Upper lobe of left lung (tissue), 6 donors: ENCODE data around the gene MARK3. TPM values are rescaled to one million over a fixed set of nuclear protein-coding genes. Genes with fewer than 3 reads are reported as not detected.

ENCODE experiments used
- ATAC-seq, 2 donors: fragments of 200-7000 bp; cut with Tn5 transposase; one replicate each; pipeline ENCODE4 v1.9.1; 2022; ENCODE audit warnings: mild to moderate bottlenecking in 2 of 2, moderate library complexity in 2 of 2; ENCODE audit not compliant: low FRiP score in 2 of 2
- DNase-seq, 2 donors: peaks; one replicate each; pipeline ENCODE4 v3.0.0-alpha.2; 2019 to 2020
- H3K27ac ChIP-seq, 4 donors: fragments of 200-600 bp; sonication (generic); one replicate each; pipeline ENCODE4 v1.5.1; 2016 to 2019
- H3K27me3 ChIP-seq, 4 donors: fragments of 200-600 bp; sonication (generic); one replicate each; pipeline ENCODE4 v1.5.1; 2017 to 2019
- H3K36me3 ChIP-seq, 4 donors: fragments of 200-600 bp; sonication (generic); one replicate each; pipeline ENCODE4 v1.5.1; 2016 to 2019
- H3K4me1 ChIP-seq, 4 donors: fragments of 200-600 bp; sonication (generic); one replicate each; pipeline ENCODE4 v1.5.1; 2018 to 2019
- H3K4me3 ChIP-seq, 4 donors: fragments of 200-600 bp; sonication (generic); one replicate each; pipeline ENCODE4 v1.5.1; 2017 to 2019; ENCODE audit warnings: mild to moderate bottlenecking in 2 of 4, moderate library complexity in 1 of 4
- H3K9me3 ChIP-seq, 4 donors: fragments of 200-600 bp; sonication (generic); one replicate each; pipeline ENCODE4 v1.5.1; 2018 to 2019
- EP300 ChIP-seq, 4 donors: sonication (generic); formaldehyde crosslinking; IDR thresholded peaks; one replicate each; pipeline ENCODE4 v1.5.1; 2017; ENCODE audit warnings: antibody characterized with exemption in 4 of 4, control low read depth in 2 of 4
- POLR2A ChIP-seq, 4 donors: fragments of 450-650 bp; IDR thresholded peaks; one replicate each; pipeline ENCODE4 v1.5.1; 2016 to 2017; ENCODE audit warnings: antibody characterized with exemption in 4 of 4, mild to moderate bottlenecking in 2 of 4
- POLR2AphosphoS5 ChIP-seq, 2 donors: sonication (generic); formaldehyde crosslinking; IDR thresholded peaks; one replicate each; pipeline ENCODE4 v1.5.1; 2017; ENCODE audit warnings: antibody characterized with exemption in 2 of 2
- WGBS, 2 donors: methylation state at CpG; one replicate each; pipeline ENCODE4 v1.1.5; 2017 to 2018; 5-methylcytosine and 5-hydroxymethylcytosine counted together
- total RNA-seq, 6 donors: library from RNA; depleted of rRNA in 4 of 6; stranded (reverse); fragments of >200 nt in 4 of 6; gene quantifications; one replicate each; pipeline versions ENCODE4 v1.1.0 to v1.2.1, GENCODE V29; 2016 to 2021
- TF ChIP-seq, protein P1 (sequence below), 6 experiments: fragments of 450-650 bp in 4 of 6; fragments of 200-600 bp in 2 of 6; sonication (generic) in 2 of 6; IDR thresholded peaks; one replicate each; pipeline ENCODE4 v1.5.1; 2016 to 2019; ENCODE audit warnings: antibody characterized with exemption in 6 of 6
- donor health status: DM: no; HTN: no; CAD: no; lungs with moderate emphysema.
- donor health status: DM: no; HTN: yes; CAD: no; lungs with severe emphysema.

MARK3 gene
- total RNA-seq, 6 donors from 2014 or later: 84.5 to 190 (median 132) TPM

DNA sequence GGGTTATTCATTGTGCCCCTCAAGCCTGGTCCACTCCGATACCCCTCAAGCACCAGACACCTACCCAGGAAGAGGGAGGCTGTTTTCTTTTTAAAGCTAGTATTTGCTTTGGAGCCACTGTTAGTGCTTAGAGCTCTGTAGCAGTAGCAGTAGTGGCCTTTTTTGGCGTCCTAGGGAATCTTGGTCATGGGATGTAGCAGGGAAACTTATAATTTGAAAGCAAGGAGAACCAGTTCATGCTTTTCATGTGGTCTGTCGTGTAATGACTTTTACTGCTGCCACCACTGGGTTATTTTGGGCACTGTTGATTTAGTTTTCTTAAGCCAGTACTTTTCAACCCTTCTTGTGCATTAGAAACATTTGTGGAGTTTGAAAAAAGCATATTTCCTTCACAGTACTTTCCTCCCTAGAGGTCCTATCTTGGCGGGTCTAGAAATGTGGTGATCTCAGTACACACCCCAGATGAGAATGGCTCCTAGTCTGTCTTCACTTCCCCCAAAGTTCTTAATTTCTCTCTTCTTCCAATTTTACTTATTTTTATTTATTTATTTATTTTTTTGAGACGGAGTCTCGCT is 49.7 kb downstream of the MARK3 start:
- Histone ChIP-seq H3K4me3 (no peak overlapping the region), H3K27ac (no peak overlapping the region), H3K27me3 (no peaks in the 10 kb centered on the region), H3K9me3 (no peaks in the 10 kb centered on the region), H3K36me3 (peaks cover 0 to 17% (median 3%) of the 10 kb centered on the region in 4 donors), H3K4me1 (peaks cover 0 to 6% (median 0%) of the 10 kb centered on the region in 4 donors)
- ATAC-seq (peak in 1 of 2 donors; percentile 72), DNase-seq (no peak)
- TF ChIP-seq, protein P1, sequence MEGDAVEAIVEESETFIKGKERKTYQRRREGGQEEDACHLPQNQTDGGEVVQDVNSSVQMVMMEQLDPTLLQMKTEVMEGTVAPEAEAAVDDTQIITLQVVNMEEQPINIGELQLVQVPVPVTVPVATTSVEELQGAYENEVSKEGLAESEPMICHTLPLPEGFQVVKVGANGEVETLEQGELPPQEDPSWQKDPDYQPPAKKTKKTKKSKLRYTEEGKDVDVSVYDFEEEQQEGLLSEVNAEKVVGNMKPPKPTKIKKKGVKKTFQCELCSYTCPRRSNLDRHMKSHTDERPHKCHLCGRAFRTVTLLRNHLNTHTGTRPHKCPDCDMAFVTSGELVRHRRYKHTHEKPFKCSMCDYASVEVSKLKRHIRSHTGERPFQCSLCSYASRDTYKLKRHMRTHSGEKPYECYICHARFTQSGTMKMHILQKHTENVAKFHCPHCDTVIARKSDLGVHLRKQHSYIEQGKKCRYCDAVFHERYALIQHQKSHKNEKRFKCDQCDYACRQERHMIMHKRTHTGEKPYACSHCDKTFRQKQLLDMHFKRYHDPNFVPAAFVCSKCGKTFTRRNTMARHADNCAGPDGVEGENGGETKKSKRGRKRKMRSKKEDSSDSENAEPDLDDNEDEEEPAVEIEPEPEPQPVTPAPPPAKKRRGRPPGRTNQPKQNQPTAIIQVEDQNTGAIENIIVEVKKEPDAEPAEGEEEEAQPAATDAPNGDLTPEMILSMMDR (IDR thresholded peaks at IDR 0.05): no peak
- TF ChIP-seq POLR2A (IDR thresholded peaks at IDR 0.05): no peak
- WGBS, 2 donors: 81 to 86% methylated on average over 6 of the region's 6 CpGs

DNA sequence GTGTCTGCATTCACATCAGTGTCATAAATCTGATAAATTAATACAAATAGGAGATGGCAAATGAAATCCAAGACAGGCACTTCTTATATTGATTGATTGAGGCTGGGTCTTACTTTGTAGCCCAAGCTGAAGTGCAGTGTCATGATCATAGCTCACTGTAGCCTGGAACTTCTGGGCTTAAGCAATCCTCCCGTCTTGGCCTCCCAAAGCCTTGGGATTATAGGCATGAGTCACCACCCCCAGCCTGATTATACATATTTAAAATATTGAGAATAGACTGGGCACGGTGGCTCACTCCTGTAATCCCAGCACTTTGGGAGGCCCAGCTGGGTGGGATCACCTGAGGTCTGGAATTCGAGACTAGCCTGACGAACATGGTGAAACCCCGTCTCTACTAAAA is 51.3 kb downstream of the MARK3 start:
- no peak overlapping the region for H3K4me3 ChIP-seq
- ATAC-seq: no peak
- no peak for TF ChIP-seq EP300 (IDR thresholded peaks at IDR 0.05)
- TF ChIP-seq POLR2A (IDR thresholded peaks at IDR 0.05): no peak
- TF ChIP-seq POLR2AphosphoS5 (IDR thresholded peaks at IDR 0.05): no peak
- TF ChIP-seq, protein P1 (IDR thresholded peaks at IDR 0.05): no peak
- H3K36me3 ChIP-seq: peaks cover 0 to 27% (median 3%) of the 10 kb centered on the region in 4 donors
- WGBS, 2 donors: 75 to 88% methylated on average over 5 of the region's 5 CpGs
- peaks cover 0 to 6% (median 0%) of the 10 kb centered on the region in 4 donors for H3K4me1 ChIP-seq
- H3K27me3 ChIP-seq: no peaks in the 10 kb centered on the region
- H3K9me3 ChIP-seq: no peaks in the 10 kb centered on the region
- DNase-seq: no peak
- no peak overlapping the region for H3K27ac ChIP-seq

DNA sequence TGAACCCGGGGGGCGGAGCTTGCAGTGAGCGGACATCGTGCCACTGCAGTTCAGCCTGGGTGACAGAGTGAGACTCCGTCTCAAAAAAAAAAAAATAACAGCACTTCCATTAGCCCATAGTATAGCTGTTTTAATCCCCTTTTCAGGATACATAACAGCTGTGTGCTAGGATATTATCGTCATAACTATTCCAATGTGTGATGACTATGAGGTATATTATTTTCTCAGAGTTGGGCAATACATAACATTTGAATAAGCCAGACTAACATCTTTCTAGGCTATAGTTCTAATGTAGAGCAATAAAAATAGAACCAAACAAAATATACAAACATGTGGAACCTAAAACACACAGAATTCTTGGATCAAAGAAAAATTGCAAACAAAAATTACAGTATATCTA is 57.1 kb downstream of the MARK3 start:
- H3K4me3 ChIP-seq: no peak overlapping the region
- peak in 1 of 2 donors; percentile 20 for DNase-seq
- ATAC-seq: no peak
- H3K4me1 ChIP-seq: peaks cover 0 to 17% (median 5%) of the 10 kb centered on the region in 4 donors
- H3K36me3 ChIP-seq: peaks cover 0 to 21% (median 0%) of the 10 kb centered on the region in 4 donors
- no peaks in the 10 kb centered on the region for H3K9me3 ChIP-seq
- TF ChIP-seq, protein P1 (IDR thresholded peaks at IDR 0.05): no peak
- TF ChIP-seq POLR2AphosphoS5 (IDR thresholded peaks at IDR 0.05) (no peak), POLR2A (IDR thresholded peaks at IDR 0.05) (no peak), EP300 (IDR thresholded peaks at IDR 0.05) (no peak)
- 95 to 96% methylated on average over 6 of the region's 6 CpGs for WGBS, 2 donors
- H3K27me3 ChIP-seq: no peaks in the 10 kb centered on the region
- H3K27ac ChIP-seq: no peak overlapping the region

DNA sequence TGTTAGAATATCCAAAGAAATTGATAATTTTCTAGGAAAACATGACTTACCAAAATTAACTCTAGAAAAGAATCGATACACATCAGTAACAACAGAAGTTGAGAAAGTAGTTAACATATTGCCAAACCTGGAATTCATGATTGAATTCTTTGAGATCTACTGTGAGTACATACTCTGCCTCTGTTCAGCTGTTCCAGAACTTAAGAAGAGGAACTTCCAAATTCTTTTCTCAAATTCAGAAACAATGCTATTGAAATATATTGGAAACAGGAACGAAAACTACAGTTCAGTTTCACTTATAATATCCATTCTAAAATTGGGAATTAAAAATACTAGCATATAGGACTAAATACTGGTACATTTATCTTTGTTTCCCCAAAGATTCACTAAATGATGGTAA is 57.9 kb downstream of the MARK3 start:
- Histone ChIP-seq H3K27ac (no peak overlapping the region), H3K9me3 (no peaks in the 10 kb centered on the region), H3K4me3 (no peak overlapping the region), H3K27me3 (no peaks in the 10 kb centered on the region), H3K4me1 (peaks cover 0 to 21% (median 6%) of the 10 kb centered on the region in 4 donors), H3K36me3 (peaks cover 0 to 21% (median 0%) of the 10 kb centered on the region in 4 donors)
- 75 to 82% methylated on average over 2 of the region's 2 CpGs for WGBS, 2 donors
- TF ChIP-seq, protein P1 (IDR thresholded peaks at IDR 0.05): no peak
- no peak for TF ChIP-seq POLR2A (IDR thresholded peaks at IDR 0.05)
- no peak for TF ChIP-seq EP300 (IDR thresholded peaks at IDR 0.05)
- TF ChIP-seq POLR2AphosphoS5 (IDR thresholded peaks at IDR 0.05): no peak
- ATAC-seq (no peak), DNase-seq (no peak)
